ENCODE results near the gene CA11. TPM values are rescaled to one million over a fixed set of nuclear protein-coding genes. Genes with fewer than 3 reads are reported as not detected.

Gene CA11
- polyA plus RNA-seq, 1 donor from 2014 or later = 11.6 TPM

DNA sequence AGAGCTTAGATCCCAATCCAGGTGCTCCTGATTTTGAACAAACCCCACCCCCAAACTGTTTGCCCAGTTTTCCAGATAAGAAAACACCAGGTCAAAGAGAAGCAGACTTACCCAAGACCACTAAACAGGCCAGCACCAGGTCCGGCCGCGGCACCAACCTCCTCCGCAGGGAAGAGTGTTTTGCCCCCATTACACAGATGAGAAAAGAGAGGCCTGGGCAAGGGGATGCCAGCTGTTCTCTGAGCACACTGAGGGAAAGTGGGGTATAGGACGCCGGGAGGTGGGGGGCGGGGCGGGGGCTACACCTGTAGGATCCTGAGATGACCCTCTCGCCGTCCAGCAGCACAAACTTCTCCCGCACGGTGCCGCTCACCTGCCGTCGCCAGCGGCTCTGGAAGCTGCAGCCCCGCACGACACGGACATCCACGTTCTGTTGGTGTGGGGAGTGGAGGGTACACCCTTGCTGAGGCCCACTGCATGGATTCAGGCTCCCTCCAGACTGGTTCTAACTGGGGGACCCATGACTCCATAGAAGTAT, 36.3 kb downstream of the CA11 start:
- Mint-ChIP-seq H3K27me3 (peaks cover 2% of the 10 kb centered on the region), H3K4me3 (no peak overlapping the region), H3K9me3 (no peaks in the 10 kb centered on the region), H3K36me3 (no peaks in the 10 kb centered on the region), H3K27ac (no peak overlapping the region), H3K4me1 (peaks cover 4 to 13% (median 4%) of the 10 kb centered on the region in 3 donors)

DNA sequence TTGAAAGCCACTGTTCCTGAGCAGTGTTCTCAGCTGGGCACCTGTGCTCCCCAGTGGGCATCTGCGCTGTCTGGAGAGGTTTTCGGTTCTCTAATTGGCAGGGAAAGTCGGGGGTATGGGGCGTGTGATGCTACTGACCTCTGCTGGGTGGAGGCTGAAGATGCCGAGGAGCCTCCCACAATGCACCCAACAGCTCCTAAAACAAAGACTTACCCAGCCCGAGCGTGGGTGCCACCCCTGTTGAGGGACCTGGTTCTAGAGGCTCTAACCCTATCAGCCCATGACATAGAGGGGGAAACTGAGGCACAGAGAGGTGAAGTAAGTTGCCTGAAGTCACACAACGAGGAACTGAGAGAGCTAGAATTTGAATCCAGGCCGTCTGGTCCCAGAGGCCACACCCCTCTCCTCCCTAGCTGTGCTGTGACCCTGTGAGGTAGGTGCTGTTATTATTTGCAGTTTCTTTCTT, 37.2 kb downstream of the CA11 start:
- Mint-ChIP-seq H3K9me3 (no peaks in the 10 kb centered on the region), H3K36me3 (no peaks in the 10 kb centered on the region), H3K27ac (peak overlapping the region; percentile 44 to 86 (median 51)), H3K4me3 (peak overlapping the region; percentile 27 to 69 (median 61)), H3K4me1 (peaks cover 4 to 9% (median 4%) of the 10 kb centered on the region in 3 donors), H3K27me3 (peaks cover 2% of the 10 kb centered on the region)

DNA sequence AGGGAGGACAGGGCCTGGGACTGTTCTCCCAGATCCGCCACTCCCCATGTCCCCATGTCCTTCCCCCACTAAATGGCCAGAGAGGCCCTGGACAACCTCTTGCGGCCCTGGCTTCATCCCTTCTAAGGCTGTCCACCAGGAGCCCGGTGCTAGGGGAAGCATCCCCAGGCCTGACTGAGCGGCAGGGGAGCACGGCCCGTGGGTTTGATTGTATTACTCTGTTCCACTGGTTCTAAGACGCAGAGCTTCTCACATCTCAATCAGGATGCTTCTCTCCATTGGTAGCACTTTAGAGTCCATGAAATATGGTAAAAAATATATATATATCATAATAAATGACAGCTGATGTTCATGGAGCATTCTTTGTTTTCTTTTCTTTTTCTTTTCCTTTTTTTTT, 38.6 kb downstream of the CA11 start:
- Mint-ChIP-seq H3K9me3 (no peaks in the 10 kb centered on the region), H3K4me1 (peaks cover 4 to 6% (median 4%) of the 10 kb centered on the region in 3 donors), H3K36me3 (no peaks in the 10 kb centered on the region), H3K4me3 (no peak overlapping the region), H3K27me3 (peaks cover 2% of the 10 kb centered on the region), H3K27ac (peak overlapping the region in 1 of 3 donors; percentile 71)

GRCh38 chr19:48606463-48607358, 39.3 kb downstream of the CA11 start, which contains the start of gene SPACA4:
TSS of gene SPACA4 (plus strand) at chr19:48606742. CDS start at chr19:48606979, 237 bp downstream.
- Mint-ChIP-seq H3K4me3 (peak within 1 kb of the TSS in 1 of 4 donors; percentile 33), H3K27me3 (peaks cover 2% of the 10 kb centered on the region), H3K36me3 (no peaks in the 10 kb centered on the region), H3K4me1 (peaks cover 4 to 6% (median 4%) of the 10 kb centered on the region in 3 donors), H3K9me3 (no peaks in the 10 kb centered on the region), H3K27ac (peak within 1 kb of the TSS in 1 of 3 donors; percentile 71)

- peaks cover 2 to 4% (median 3%) of the 10 kb centered on the region in 3 donors for H3K4me1 Mint-ChIP-seq
- no peaks in the 10 kb centered on the region for H3K9me3 Mint-ChIP-seq
- H3K4me3 Mint-ChIP-seq = no peak overlapping the region
- H3K27ac Mint-ChIP-seq = no peak overlapping the region
- H3K36me3 Mint-ChIP-seq = no peaks in the 10 kb centered on the region
- H3K27me3 Mint-ChIP-seq = peaks cover under 1% of the 10 kb centered on the region
Observed at GRCh38 chr19:48603850-48604249, 42.1 kb downstream of the CA11 start.

- Mint-ChIP-seq H3K9me3 (no peaks in the 10 kb centered on the region), H3K36me3 (no peaks in the 10 kb centered on the region), H3K27me3 (no peaks in the 10 kb centered on the region), H3K4me3 (no peak overlapping the region), H3K4me1 (peaks cover 0 to under 1% (median 0%) of the 10 kb centered on the region in 3 donors), H3K27ac (no peak overlapping the region)
Observed at GRCh38 chr19:48603449-48603848, 42.5 kb downstream of the CA11 start.

GRCh38 chr19:48603001-48603400, 43.0 kb downstream of the CA11 start:
- Mint-ChIP-seq H3K36me3 (no peaks in the 10 kb centered on the region), H3K4me3 (no peak overlapping the region), H3K4me1 (no peaks in the 10 kb centered on the region), H3K27ac (no peak overlapping the region), H3K9me3 (no peaks in the 10 kb centered on the region), H3K27me3 (no peaks in the 10 kb centered on the region)

- H3K36me3 Mint-ChIP-seq = no peaks in the 10 kb centered on the region
- no peak overlapping the region for H3K27ac Mint-ChIP-seq
- H3K27me3 Mint-ChIP-seq = no peaks in the 10 kb centered on the region
- H3K4me3 Mint-ChIP-seq = no peak overlapping the region
- H3K9me3 Mint-ChIP-seq = no peaks in the 10 kb centered on the region
- peaks cover 0 to 6% (median 2%) of the 10 kb centered on the region in 3 donors for H3K4me1 Mint-ChIP-seq
Observed at GRCh38 chr19:48600679-48601417, 45.1 kb downstream of the CA11 start.

GRCh38 chr19:48598996-48599700, 46.8 kb downstream of the CA11 start:
- Mint-ChIP-seq H3K9me3 (no peaks in the 10 kb centered on the region), H3K27me3 (no peaks in the 10 kb centered on the region), H3K4me1 (peaks cover 0 to 6% (median 4%) of the 10 kb centered on the region in 3 donors), H3K36me3 (no peaks in the 10 kb centered on the region), H3K4me3 (peak overlapping the region in 1 of 4 donors; percentile 4), H3K27ac (no peak overlapping the region)

- Mint-ChIP-seq H3K27me3 (no peaks in the 10 kb centered on the region), H3K4me1 (peaks cover 0 to 6% (median 4%) of the 10 kb centered on the region in 3 donors), H3K4me3 (peak overlapping the region in 2 of 4 donors; percentile 63 to 89), H3K27ac (no peak overlapping the region), H3K9me3 (no peaks in the 10 kb centered on the region), H3K36me3 (no peaks in the 10 kb centered on the region)
Observed at GRCh38 chr19:48596679-48597465, 49.1 kb downstream of the CA11 start.

GRCh38 chr19:48596237-48596636, 49.8 kb downstream of the CA11 start:
- H3K4me1 Mint-ChIP-seq = peaks cover 0 to 6% (median 4%) of the 10 kb centered on the region in 3 donors
- H3K27me3 Mint-ChIP-seq = no peaks in the 10 kb centered on the region
- no peak overlapping the region for H3K27ac Mint-ChIP-seq
- H3K9me3 Mint-ChIP-seq = no peaks in the 10 kb centered on the region
- no peak overlapping the region for H3K4me3 Mint-ChIP-seq
- H3K36me3 Mint-ChIP-seq = no peaks in the 10 kb centered on the region

DNA sequence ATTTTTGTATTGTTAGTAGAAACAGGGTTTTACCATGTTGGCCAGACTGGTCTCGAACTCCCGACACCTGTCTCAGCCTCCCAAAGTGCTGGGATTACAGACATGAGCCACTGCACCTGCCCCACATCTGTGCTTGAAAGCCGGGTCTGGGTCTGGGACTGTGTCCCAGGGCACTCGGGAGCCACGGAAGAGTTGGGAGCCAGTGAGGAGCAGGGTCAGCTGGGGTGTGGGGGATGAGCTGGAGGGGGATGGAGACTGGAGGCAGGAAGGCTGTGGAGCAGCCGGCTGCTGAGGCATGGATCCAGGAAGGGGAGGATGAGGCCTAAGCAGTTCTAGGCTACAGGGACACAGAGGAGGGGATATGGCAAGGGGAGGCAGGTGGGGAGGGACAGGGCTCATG, 50.2 kb downstream of the CA11 start:
- Mint-ChIP-seq H3K27ac (no peak overlapping the region), H3K4me3 (peak overlapping the region in 1 of 4 donors; percentile 28), H3K4me1 (peaks cover 0 to 6% (median 4%) of the 10 kb centered on the region in 3 donors), H3K9me3 (no peaks in the 10 kb centered on the region), H3K36me3 (no peaks in the 10 kb centered on the region), H3K27me3 (no peaks in the 10 kb centered on the region)

DNA sequence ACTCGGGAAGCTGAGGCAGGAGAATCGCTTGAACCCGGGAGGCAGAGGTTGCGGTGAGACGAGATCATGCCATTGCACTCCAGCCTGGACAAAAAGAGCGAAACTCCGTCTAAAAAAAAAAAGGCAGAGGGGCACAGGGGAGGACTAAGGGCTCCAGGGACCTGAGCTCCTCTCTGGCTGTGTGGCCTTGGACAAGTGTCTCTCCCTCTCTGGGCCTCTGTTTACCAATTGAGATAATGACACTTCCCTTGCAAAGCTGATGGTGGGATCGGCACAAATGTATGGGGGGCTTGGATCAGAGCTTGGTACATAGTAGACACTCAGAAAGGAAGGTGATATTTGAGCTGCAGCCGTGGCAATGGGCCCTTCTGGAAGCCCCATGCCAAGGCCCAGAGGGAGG, 50.8 kb downstream of the CA11 start:
- Mint-ChIP-seq H3K4me3 (no peak overlapping the region), H3K27ac (peak overlapping the region in 1 of 3 donors; percentile 10), H3K9me3 (no peaks in the 10 kb centered on the region), H3K36me3 (no peaks in the 10 kb centered on the region), H3K4me1 (peaks cover 0 to 6% (median 4%) of the 10 kb centered on the region in 3 donors), H3K27me3 (no peaks in the 10 kb centered on the region)

- Mint-ChIP-seq H3K4me1 (peaks cover 0 to 3% (median 2%) of the 10 kb centered on the region in 3 donors), H3K9me3 (no peaks in the 10 kb centered on the region), H3K4me3 (no peak overlapping the region), H3K27ac (no peak overlapping the region), H3K36me3 (no peaks in the 10 kb centered on the region), H3K27me3 (peaks cover 4% of the 10 kb centered on the region)
Observed at GRCh38 chr19:48591021-48591420, 55.0 kb downstream of the CA11 start.
